PC-3 (cell line): Measurements from ENCODE around the gene BRINP1.

Experiments
- EZH2 ChIP-seq: fragments of 300-600 bp; sonication (generic); IDR thresholded peaks from one replicate; pipeline ENCODE4 v1.6.1; 2017; ENCODE audit warnings: antibody characterized with exemption, mild to moderate bottlenecking, low read length; ENCODE audit not compliant: unreplicated experiment
- EZH2phosphoT487 ChIP-seq: fragments of 300-600 bp; sonication (generic); IDR thresholded peaks from 2 replicates; pipeline ENCODE4 v1.6.1; 2018; ENCODE audit warnings: mild to moderate bottlenecking, antibody characterized with exemption, low read length, borderline replicate concordance
- TF ChIP-seq, protein P1 (sequence below): fragments of 300-600 bp; sonication (generic); conservative IDR thresholded peaks from 2 replicates; pipeline ENCODE4 v1.5.1; 2017; ENCODE audit warnings: antibody characterized with exemption, low read depth, mild to moderate bottlenecking, low read length

DNA sequence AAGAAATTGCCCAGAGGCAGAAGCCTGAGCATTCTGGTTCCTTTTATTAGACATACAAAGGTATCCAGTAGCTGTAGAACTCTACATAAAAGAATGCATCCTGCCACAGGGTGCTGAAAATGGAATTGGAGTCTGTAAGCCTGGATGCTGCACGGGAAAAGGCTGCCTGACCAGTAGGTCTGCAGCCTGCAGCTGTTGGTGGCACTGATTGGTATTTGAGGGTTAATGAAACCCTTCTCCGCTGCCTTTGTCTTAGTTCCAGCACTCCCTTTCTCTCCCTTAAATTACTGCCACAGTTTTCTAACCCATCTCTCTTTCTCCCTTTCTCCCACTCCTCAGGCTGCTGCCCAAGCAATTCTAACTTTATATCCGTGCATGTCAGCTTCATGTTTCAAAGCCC, 64.7 kb downstream of the BRINP1 start:
- TF ChIP-seq, protein P1, sequence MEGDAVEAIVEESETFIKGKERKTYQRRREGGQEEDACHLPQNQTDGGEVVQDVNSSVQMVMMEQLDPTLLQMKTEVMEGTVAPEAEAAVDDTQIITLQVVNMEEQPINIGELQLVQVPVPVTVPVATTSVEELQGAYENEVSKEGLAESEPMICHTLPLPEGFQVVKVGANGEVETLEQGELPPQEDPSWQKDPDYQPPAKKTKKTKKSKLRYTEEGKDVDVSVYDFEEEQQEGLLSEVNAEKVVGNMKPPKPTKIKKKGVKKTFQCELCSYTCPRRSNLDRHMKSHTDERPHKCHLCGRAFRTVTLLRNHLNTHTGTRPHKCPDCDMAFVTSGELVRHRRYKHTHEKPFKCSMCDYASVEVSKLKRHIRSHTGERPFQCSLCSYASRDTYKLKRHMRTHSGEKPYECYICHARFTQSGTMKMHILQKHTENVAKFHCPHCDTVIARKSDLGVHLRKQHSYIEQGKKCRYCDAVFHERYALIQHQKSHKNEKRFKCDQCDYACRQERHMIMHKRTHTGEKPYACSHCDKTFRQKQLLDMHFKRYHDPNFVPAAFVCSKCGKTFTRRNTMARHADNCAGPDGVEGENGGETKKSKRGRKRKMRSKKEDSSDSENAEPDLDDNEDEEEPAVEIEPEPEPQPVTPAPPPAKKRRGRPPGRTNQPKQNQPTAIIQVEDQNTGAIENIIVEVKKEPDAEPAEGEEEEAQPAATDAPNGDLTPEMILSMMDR, result no peak
- TF ChIP-seq EZH2, result no peak
- TF ChIP-seq EZH2phosphoT487, result no peak
